ENCODE data around the gene PPP6R1.

Gene PPP6R1

GRCh38 chr19:55181740-55182139 lies 77.1 kb downstream of the PPP6R1 start:
- no peak for DNase-seq (ENCODE audit: low read depth)
